Caco-2 (cell line): ENCODE results near the gene MGAT5B. TPM values are rescaled to one million over a fixed set of nuclear protein-coding genes. Genes with fewer than 3 reads are reported as not detected.

Experiments
- BruUV-seq: library from RNA; stranded (reverse); fragments of 400-500 nt; replicated peaks from 2 replicates; lab custom pipeline; 2021; lab: Mats Ljungman, UMichigan
- CTCF ChIA-PET: fragments of 300-600 bp; sonication (Branson Sonifier 250); formaldehyde crosslinking; loops from one replicate; lab custom pipeline; 2022; ENCODE audit warnings: antibody characterized with exemption; lab: Charles Lee
- POLR2A ChIA-PET: fragments of 300-600 bp; sonication (Branson Sonifier 250); formaldehyde crosslinking; loops from one replicate; lab custom pipeline; 2022; ENCODE audit warnings: antibody characterized with exemption; lab: Charles Lee
- DNase-seq, 2 experiments: peaks; one replicate each; pipeline versions ENCODE4 v3.0.0 to v3.0.0-alpha.2; 2020 to 2022
- H3K27me3 ChIP-seq: replicated peaks from 2 replicates; pipeline ENCODE4 v1.6.0; 2011; ENCODE audit warnings: low read length; ENCODE audit not compliant: control insufficient read depth, insufficient read depth
- H3K36me3 ChIP-seq: 2 replicates; pipeline ENCODE4 v1.5.1; 2011; ENCODE audit warnings: low read length; ENCODE audit not compliant: control insufficient read depth, insufficient read depth
- H3K4me1 ChIP-seq: fragments of 250-450 bp; sonication (Bioruptor Pico); 2 replicates; pipeline ENCODE4 v1.5.1; 2020; ENCODE audit warnings: mild to moderate bottlenecking
- H3K4me3 ChIP-seq: 2 replicates; pipeline ENCODE4 v1.5.1; 2011; ENCODE audit warnings: low read depth, mild to moderate bottlenecking, control low read depth, low read length
- H3K9me3 ChIP-seq: fragments of 250-450 bp; sonication (Bioruptor Pico); 2 replicates; pipeline ENCODE4 v1.5.1; 2020; ENCODE audit warnings: mild to moderate bottlenecking, moderate library complexity
- H3K27ac Mint-ChIP-seq: one replicate; pipeline ENCODE4 v1.8.0; 2022; ENCODE audit warnings: mixed read lengths; ENCODE audit not compliant: unreplicated experiment
- H3K27me3 Mint-ChIP-seq: one replicate; pipeline ENCODE4 v1.8.0; 2022; ENCODE audit warnings: mixed read lengths; ENCODE audit not compliant: insufficient read depth, unreplicated experiment
- H3K36me3 Mint-ChIP-seq: one replicate; pipeline ENCODE4 v1.8.0; 2022; ENCODE audit warnings: mild to moderate bottlenecking, mixed read lengths; ENCODE audit not compliant: insufficient read depth, unreplicated experiment
- H3K4me1 Mint-ChIP-seq: one replicate; pipeline ENCODE4 v1.8.0; 2022; ENCODE audit warnings: low read depth, mixed read lengths; ENCODE audit not compliant: unreplicated experiment
- H3K4me3 Mint-ChIP-seq: one replicate; pipeline ENCODE4 v1.8.0; 2022; ENCODE audit warnings: mild to moderate bottlenecking, moderate library complexity, mixed read lengths; ENCODE audit not compliant: unreplicated experiment
- H3K9me3 Mint-ChIP-seq: one replicate; pipeline ENCODE4 v1.8.0; 2022; ENCODE audit warnings: mixed read lengths; ENCODE audit not compliant: unreplicated experiment
- intact Hi-C: fragments of 100-400 bp; cut with micrococcal nuclease; formaldehyde crosslinking; loops from one replicate; pipeline ENCODE4 v1.10.0; 2022; ENCODE audit not compliant: unreplicated experiment
- total RNA-seq: library from RNA; stranded (reverse); gene quantifications from 2 replicates; pipeline ENCODE4 v1.2.3, GENCODE V29; 2022
- TF ChIP-seq, protein P1 (sequence below), 2 experiments: fragments of 200-600 bp in 1 of 2; IDR thresholded peaks; 1 replicate in 1 of 2; 2 replicates in 1 of 2; pipeline versions ENCODE4 v1.5.1 to v1.8.0; 2011 to 2022; ENCODE audit warnings: antibody characterized with exemption in 1 of 2, control low read depth in 1 of 2, inconsistent platforms in 1 of 2, low read depth in 1 of 2, low read length in 1 of 2, mild to moderate bottlenecking in 1 of 2, moderate library complexity in 1 of 2; ENCODE audit not compliant: insufficient read depth in 1 of 2, severe bottlenecking in 1 of 2, unreplicated experiment in 1 of 2

The MGAT5B gene
- total RNA-seq, 1 experiment from 2014 or later: 9.1 TPM

DNA sequence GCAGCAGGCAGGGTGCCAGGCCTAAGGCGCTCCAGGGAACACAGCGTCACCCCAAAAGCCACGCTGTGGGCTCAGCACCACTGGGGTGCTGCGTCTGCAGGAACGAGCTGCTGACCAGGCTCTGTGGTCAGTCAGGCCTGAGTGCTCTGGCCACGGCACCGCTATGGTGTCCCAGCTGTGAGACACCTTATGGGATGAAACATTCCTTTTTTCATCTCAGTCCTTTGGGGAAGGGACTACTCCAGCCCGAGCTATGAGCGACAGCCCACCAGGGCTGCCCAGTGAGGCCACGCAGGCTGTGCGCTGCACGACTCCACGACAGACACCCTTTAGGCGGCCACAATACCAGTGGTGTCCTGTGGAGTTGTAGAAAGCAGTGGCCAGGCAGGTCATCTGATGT is 11.1 kb downstream of the MGAT5B start:
- Histone ChIP-seq H3K4me3 (no peak overlapping the region), H3K27me3 (no peaks in the 10 kb centered on the region), H3K9me3 (peaks cover 8% of the 10 kb centered on the region), H3K4me1 (no peaks in the 10 kb centered on the region), H3K36me3 (no peaks in the 10 kb centered on the region)
- no peak overlapping the region for H3K4me3 Mint-ChIP-seq
- H3K4me1 Mint-ChIP-seq: no peaks in the 10 kb centered on the region
- no peaks in the 10 kb centered on the region for H3K27me3 Mint-ChIP-seq
- DNase-seq: no peak
- no TSS peak for BruUV-seq
- H3K9me3 Mint-ChIP-seq: peaks cover 7% of the 10 kb centered on the region
- intact Hi-C loops: no loop called here
- TF ChIP-seq, protein P1, sequence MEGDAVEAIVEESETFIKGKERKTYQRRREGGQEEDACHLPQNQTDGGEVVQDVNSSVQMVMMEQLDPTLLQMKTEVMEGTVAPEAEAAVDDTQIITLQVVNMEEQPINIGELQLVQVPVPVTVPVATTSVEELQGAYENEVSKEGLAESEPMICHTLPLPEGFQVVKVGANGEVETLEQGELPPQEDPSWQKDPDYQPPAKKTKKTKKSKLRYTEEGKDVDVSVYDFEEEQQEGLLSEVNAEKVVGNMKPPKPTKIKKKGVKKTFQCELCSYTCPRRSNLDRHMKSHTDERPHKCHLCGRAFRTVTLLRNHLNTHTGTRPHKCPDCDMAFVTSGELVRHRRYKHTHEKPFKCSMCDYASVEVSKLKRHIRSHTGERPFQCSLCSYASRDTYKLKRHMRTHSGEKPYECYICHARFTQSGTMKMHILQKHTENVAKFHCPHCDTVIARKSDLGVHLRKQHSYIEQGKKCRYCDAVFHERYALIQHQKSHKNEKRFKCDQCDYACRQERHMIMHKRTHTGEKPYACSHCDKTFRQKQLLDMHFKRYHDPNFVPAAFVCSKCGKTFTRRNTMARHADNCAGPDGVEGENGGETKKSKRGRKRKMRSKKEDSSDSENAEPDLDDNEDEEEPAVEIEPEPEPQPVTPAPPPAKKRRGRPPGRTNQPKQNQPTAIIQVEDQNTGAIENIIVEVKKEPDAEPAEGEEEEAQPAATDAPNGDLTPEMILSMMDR (IDR thresholded peaks at IDR 0.05; ENCODE audit: insufficient read depth in 1 of 2, low read depth in 1 of 2, low read length in 1 of 2, severe bottlenecking in 1 of 2, unreplicated experiment in 1 of 2): no peak
- ChIA-PET CTCF (no interaction called here), POLR2A (no interaction called here)
- no peak overlapping the region for H3K27ac Mint-ChIP-seq
- H3K36me3 Mint-ChIP-seq: peaks cover 11% of the 10 kb centered on the region

DNA sequence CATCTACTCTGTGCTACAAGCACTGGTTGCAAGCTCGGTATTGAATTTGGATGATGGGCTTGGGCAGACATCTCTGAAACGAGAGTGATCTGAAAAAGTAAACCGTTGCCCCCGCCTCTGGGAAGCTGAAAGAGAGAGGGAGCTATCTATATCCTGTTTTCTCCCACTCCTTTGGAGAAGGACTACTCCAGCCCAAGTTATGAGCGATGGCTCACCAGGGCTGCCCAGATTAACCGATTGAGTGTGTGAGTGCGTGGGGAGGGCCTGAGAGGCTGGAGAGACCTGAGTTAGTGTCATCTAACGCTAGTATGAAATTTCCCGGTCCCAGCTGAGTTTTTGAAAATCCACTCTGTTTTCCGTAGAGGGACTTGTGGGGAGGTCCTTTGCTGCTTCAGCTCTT is 11.5 kb downstream of the MGAT5B start:
- TF ChIP-seq, protein P1 (IDR thresholded peaks at IDR 0.05; ENCODE audit: insufficient read depth in 1 of 2, low read depth in 1 of 2, low read length in 1 of 2, severe bottlenecking in 1 of 2, unreplicated experiment in 1 of 2): no peak
- no peaks in the 10 kb centered on the region for H3K4me1 ChIP-seq
- no peaks in the 10 kb centered on the region for H3K27me3 ChIP-seq
- intact Hi-C loops: no loop called here
- H3K4me3 ChIP-seq: no peak overlapping the region
- POLR2A ChIA-PET: no interaction called here
- Mint-ChIP-seq H3K4me3 (no peak overlapping the region), H3K27me3 (no peaks in the 10 kb centered on the region), H3K36me3 (peaks cover 11% of the 10 kb centered on the region), H3K4me1 (no peaks in the 10 kb centered on the region), H3K9me3 (peaks cover 7% of the 10 kb centered on the region), H3K27ac (no peak overlapping the region)
- no TSS peak for BruUV-seq
- no peaks in the 10 kb centered on the region for H3K36me3 ChIP-seq
- DNase-seq: no peak
- CTCF ChIA-PET: interaction anchor here (0.9 kb wide), 1 partner anchor 177 kb away, joined by 3 read pairs; no protein-coding TSS in a partner anchor
- H3K9me3 ChIP-seq: peaks cover 8% of the 10 kb centered on the region

DNA sequence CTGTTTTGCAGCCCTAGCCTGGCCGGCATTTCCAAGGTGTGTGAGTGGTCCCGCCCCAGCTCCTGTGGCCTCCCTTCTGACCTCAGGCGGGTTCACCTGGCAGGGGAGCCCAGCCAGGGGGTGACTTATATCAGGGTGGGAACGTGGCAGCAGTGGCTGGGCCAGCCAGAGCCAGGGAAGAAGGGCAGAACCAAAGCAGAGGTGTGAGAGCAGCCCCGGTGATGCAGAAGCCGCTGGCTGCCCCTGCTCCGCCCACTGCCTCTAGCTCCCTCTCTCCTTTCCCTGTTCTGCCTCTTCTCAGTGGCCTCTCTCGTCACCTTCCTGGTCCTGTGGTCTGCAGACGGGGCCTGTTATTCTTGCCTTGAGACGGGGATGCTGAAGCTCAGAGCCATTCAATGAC is 12.1 kb downstream of the MGAT5B start:
- CTCF ChIA-PET: interaction anchor here (0.9 kb wide), 1 partner anchor 176 kb away, joined by 3 read pairs; no protein-coding TSS in a partner anchor
- Mint-ChIP-seq H3K27me3 (no peaks in the 10 kb centered on the region), H3K27ac (no peak overlapping the region), H3K36me3 (peaks cover 11% of the 10 kb centered on the region), H3K4me1 (peaks cover 5% of the 10 kb centered on the region), H3K9me3 (peaks cover 5% of the 10 kb centered on the region), H3K4me3 (no peak overlapping the region)
- intact Hi-C loops: no loop called here
- TF ChIP-seq, protein P1 (IDR thresholded peaks at IDR 0.05; ENCODE audit: insufficient read depth in 1 of 2, low read depth in 1 of 2, low read length in 1 of 2, severe bottlenecking in 1 of 2, unreplicated experiment in 1 of 2): no peak
- Histone ChIP-seq H3K27me3 (no peaks in the 10 kb centered on the region), H3K4me3 (no peak overlapping the region), H3K4me1 (no peaks in the 10 kb centered on the region), H3K9me3 (peaks cover 2% of the 10 kb centered on the region), H3K36me3 (no peaks in the 10 kb centered on the region)
- DNase-seq: no peak
- BruUV-seq: no TSS peak
- POLR2A ChIA-PET: no interaction called here
